H1 (cell line): ENCODE measurements around the gene PTH1R. TPM values are rescaled to one million over a fixed set of nuclear protein-coding genes. Genes with fewer than 3 reads are reported as not detected.

Experiments used
- CTCF ChIA-PET: fragments of 300-600 bp; sonication (Branson Sonifier 250); formaldehyde crosslinking; loops from one replicate; lab custom pipeline; 2021; ENCODE audit not compliant: partially characterized antibody; lab: Charles Lee
- POLR2A ChIA-PET: fragments of 300-600 bp; sonication (Branson Sonifier 250); formaldehyde crosslinking; loops from one replicate; lab custom pipeline; 2021; ENCODE audit warnings: inconsistent platforms; ENCODE audit not compliant: partially characterized antibody; lab: Charles Lee
- DNase-seq, 2 experiments: peaks; one replicate each; pipeline versions ENCODE4 v3.0.0 to v3.0.0-alpha.2; 2010 to 2022; ENCODE audit warnings: low spot score in 2 of 2, low read depth in 1 of 2, mixed read lengths in 1 of 2
- FAIRE-seq: peaks from 2 replicates; lab custom pipeline; 2011; peaks lifted over from hg19 to GRCh38; lab: Jason Lieb, UNC
- H2AFZ ChIP-seq: 2 replicates; pipeline ENCODE4 v1.8.1; 2012; ENCODE audit warnings: low read length, inconsistent platforms
- H2AK5ac ChIP-seq: 2 replicates; pipeline ENCODE4 v1.6.1; 2013; ENCODE audit warnings: low read depth, low read length
- H2BK120ac ChIP-seq: replicated peaks from 2 replicates; pipeline ENCODE3; 2013; ENCODE audit warnings: low read depth, low read length, inconsistent platforms
- H2BK12ac ChIP-seq: 2 replicates; pipeline ENCODE4 v1.6.1; 2013; ENCODE audit warnings: low read depth, low read length
- H2BK15ac ChIP-seq: 2 replicates; pipeline ENCODE4 v1.6.1; 2013; ENCODE audit warnings: low read length
- H2BK20ac ChIP-seq: 2 replicates; pipeline ENCODE4 v1.6.1; 2013; ENCODE audit warnings: low read length
- H2BK5ac ChIP-seq: 2 replicates; pipeline ENCODE4 v1.6.1; 2013; ENCODE audit warnings: low read depth, low read length
- H3K14ac ChIP-seq: 2 replicates; pipeline ENCODE4 v1.6.1; 2013; ENCODE audit warnings: inconsistent platforms; ENCODE audit not compliant: insufficient read length
- H3K18ac ChIP-seq: 2 replicates; pipeline ENCODE4 v1.6.1; 2013; ENCODE audit warnings: low read length; ENCODE audit errors: extremely low read depth
- H3K23ac ChIP-seq: 2 replicates; pipeline ENCODE4 v1.6.1; 2013; ENCODE audit warnings: inconsistent platforms; ENCODE audit not compliant: insufficient read length
- H3K23me2 ChIP-seq: 2 replicates; pipeline ENCODE4 v1.6.1; 2013; ENCODE audit warnings: low read depth, low read length
- H3K27ac ChIP-seq: 2 replicates; pipeline ENCODE4 v1.6.1; 2011; ENCODE audit warnings: low read depth, low read length, inconsistent platforms
- H3K27me3 ChIP-seq, 4 experiments: replicated peaks in 1 of 4; 1 replicate in 1 of 4; 2 replicates in 3 of 4; pipeline versions ENCODE4 v1.6.1 to v1.8.1; 2011 to 2013; ENCODE audit warnings: low read length in 3 of 4, mild to moderate bottlenecking in 3 of 4, inconsistent platforms in 2 of 4, mixed read lengths in 2 of 4, moderate library complexity in 1 of 4; ENCODE audit not compliant: control insufficient read depth in 3 of 4, insufficient read depth in 3 of 4; ENCODE audit errors: extremely low read depth in 1 of 4
- H3K36me3 ChIP-seq, 4 experiments: 2 replicates each; pipeline versions ENCODE4 v1.6.1 to v1.8.1; 2011 to 2013; ENCODE audit warnings: mild to moderate bottlenecking in 4 of 4, low read length in 3 of 4, moderate library complexity in 2 of 4, control low read depth in 1 of 4, inconsistent platforms in 1 of 4; ENCODE audit not compliant: insufficient read depth in 4 of 4, control insufficient read depth in 2 of 4
- H3K4ac ChIP-seq: replicated peaks from 2 replicates; pipeline ENCODE3; 2013; ENCODE audit warnings: low read length, low read depth, mixed read lengths, inconsistent platforms; ENCODE audit not compliant: insufficient read length
- H3K4me1 ChIP-seq, 4 experiments: replicated peaks in 1 of 4; 1 replicate in 1 of 4; 2 replicates in 3 of 4; pipeline versions ENCODE4 v1.6.1 to v1.8.1; 2011 to 2013; ENCODE audit warnings: low read length in 3 of 4, inconsistent platforms in 2 of 4, mixed read lengths in 1 of 4; ENCODE audit not compliant: insufficient read depth in 4 of 4, control insufficient read depth in 3 of 4
- H3K4me2 ChIP-seq, 2 experiments: 2 replicates each; pipeline versions ENCODE4 v1.6.1 to v1.8.1; 2011 to 2013; ENCODE audit warnings: low read depth in 2 of 2, low read length in 2 of 2, control low read depth in 1 of 2, inconsistent platforms in 1 of 2, mild to moderate bottlenecking in 1 of 2; ENCODE audit not compliant: insufficient read depth in 1 of 2
- H3K4me3 ChIP-seq, 4 experiments: fragments of 200-600, 300-600 bp in 1 of 4; sonication (generic), shearing (Covaris generic), sonication (Bioruptor Twin) in 1 of 4; 2 replicates each; pipeline versions ENCODE4 v1.5.1 to v1.8.1; 2011 to 2016; ENCODE audit warnings: low read length in 4 of 4, low read depth in 3 of 4, control low read depth in 2 of 4, inconsistent platforms in 2 of 4, mild to moderate bottlenecking in 2 of 4, mixed read lengths in 1 of 4, moderate library complexity in 1 of 4; ENCODE audit not compliant: insufficient read depth in 2 of 4; ENCODE audit errors: extremely low read depth in 1 of 4
- H3K56ac ChIP-seq: replicated peaks from 2 replicates; pipeline ENCODE3; 2013; ENCODE audit warnings: low read depth, mild to moderate bottlenecking, mixed read lengths, low read length, inconsistent platforms; ENCODE audit not compliant: insufficient read length
- H3K79me1 ChIP-seq: 2 replicates; pipeline ENCODE4 v1.6.1; 2013; ENCODE audit warnings: low read depth, low read length, control low read depth
- H3K79me2 ChIP-seq, 2 experiments: 2 replicates each; pipeline versions ENCODE4 v1.6.1 to v1.8.1; 2012 to 2013; ENCODE audit warnings: low read length in 2 of 2, mild to moderate bottlenecking in 2 of 2, inconsistent platforms in 1 of 2; ENCODE audit not compliant: insufficient read depth in 2 of 2, control insufficient read depth in 1 of 2
- H3K9ac ChIP-seq, 4 experiments: replicated peaks in 1 of 4; 1 replicate in 1 of 4; 2 replicates in 3 of 4; pipeline versions ENCODE4 v1.6.1 to v1.8.1; 2011 to 2013; ENCODE audit warnings: low read depth in 3 of 4, low read length in 3 of 4, control low read depth in 2 of 4, mild to moderate bottlenecking in 2 of 4, moderate library complexity in 2 of 4, inconsistent platforms in 1 of 4; ENCODE audit errors: extremely low read depth in 1 of 4
- H3K9me3 ChIP-seq, 2 experiments: 2 replicates each; pipeline versions ENCODE4 v1.6.1 to v1.8.1; 2012 to 2013; ENCODE audit warnings: mild to moderate bottlenecking in 2 of 2, moderate library complexity in 2 of 2, control low read depth in 1 of 2, inconsistent platforms in 1 of 2, low read depth in 1 of 2, low read length in 1 of 2, mixed read lengths in 1 of 2; ENCODE audit not compliant: insufficient read depth in 2 of 2
- H4K20me1 ChIP-seq, 2 experiments: replicated peaks in 1 of 2; 2 replicates each; pipeline versions ENCODE3 to v1.8.1; 2011 to 2013; ENCODE audit warnings: inconsistent platforms in 2 of 2, low read length in 2 of 2, mild to moderate bottlenecking in 1 of 2; ENCODE audit not compliant: insufficient read depth in 2 of 2, control insufficient read depth in 1 of 2
- H4K5ac ChIP-seq: 2 replicates; pipeline ENCODE4 v1.6.1; 2013; ENCODE audit warnings: low read length, low read depth, mixed read lengths, inconsistent platforms; ENCODE audit not compliant: insufficient read length
- H4K8ac ChIP-seq: 2 replicates; pipeline ENCODE4 v1.8.0; 2013; ENCODE audit warnings: mild to moderate bottlenecking, moderate library complexity, low read length, inconsistent platforms; ENCODE audit not compliant: insufficient read depth; ENCODE audit errors: extremely low read depth
- H4K91ac ChIP-seq: replicated peaks from 2 replicates; pipeline ENCODE3; 2013; ENCODE audit warnings: low read length, mixed read lengths, inconsistent platforms; ENCODE audit not compliant: insufficient read length
- ASH2L ChIP-seq: fragments of 200-600, 300-600 bp; sonication (generic); IDR thresholded peaks from one replicate; pipeline ENCODE4 v1.7.1; 2017; ENCODE audit warnings: low read length
- CEBPB ChIP-seq: IDR thresholded peaks from 2 replicates; pipeline ENCODE4 v1.6.1; 2012; ENCODE audit warnings: low read depth, low read length
- EP300 ChIP-seq, 2 experiments: IDR thresholded peaks; 1 replicate in 1 of 2; 2 replicates in 1 of 2; pipeline ENCODE4 v1.6.1; 2011 to 2012; ENCODE audit warnings: low read depth in 2 of 2, low read length in 2 of 2, mild to moderate bottlenecking in 2 of 2, borderline replicate concordance in 1 of 2, inconsistent platforms in 1 of 2, moderate library complexity in 1 of 2
- GABPA ChIP-seq: IDR thresholded peaks from 2 replicates; pipeline ENCODE4 v1.6.1; 2011; ENCODE audit warnings: mild to moderate bottlenecking, low read length, moderate library complexity, borderline replicate concordance; ENCODE audit not compliant: insufficient read depth
- KDM4A ChIP-seq: IDR thresholded peaks from one replicate; pipeline ENCODE4 v1.7.1; 2012; ENCODE audit warnings: low read depth, mild to moderate bottlenecking, moderate library complexity, low read length, inconsistent platforms; ENCODE audit not compliant: severe bottlenecking
- NANOG ChIP-seq: IDR thresholded peaks from 2 replicates; pipeline ENCODE4 v1.6.1; 2011; ENCODE audit warnings: low read length, low read depth, mild to moderate bottlenecking, inconsistent platforms; ENCODE audit not compliant: insufficient read depth, poor library complexity, severe bottlenecking
- RFX5 ChIP-seq: IDR thresholded peaks from 2 replicates; pipeline ENCODE4 v1.6.1; 2011; ENCODE audit warnings: low read depth, low read length, improper control_type of control experiment, borderline replicate concordance
- SAP30 ChIP-seq: fragments of 300-600 bp; sonication (generic); IDR thresholded peaks from 2 replicates; pipeline ENCODE4 v1.7.1; 2012; ENCODE audit warnings: low read length, moderate library complexity, mild to moderate bottlenecking, inconsistent platforms; ENCODE audit not compliant: insufficient read depth, insufficient replicate concordance
- SRF ChIP-seq: IDR thresholded peaks from 2 replicates; pipeline ENCODE4 v1.6.1; 2011; ENCODE audit warnings: mild to moderate bottlenecking, low read depth, low read length, moderate library complexity
- TEAD4 ChIP-seq: IDR thresholded peaks from 2 replicates; pipeline ENCODE4 v1.6.1; 2012; ENCODE audit warnings: low read depth, low read length, inconsistent platforms, mixed read lengths
- WGBS, 2 experiments: shearing (Covaris generic) in 1 of 2; methylation state at CpG; one replicate each; pipeline versions ENCODE4 v1.1.6 to v1.1.7; 2013 to 2015; ENCODE audit warnings: low lambda C conversion rate in 2 of 2, mixed read lengths in 2 of 2, inconsistent platforms in 1 of 2, low coverage in 1 of 2, missing lambda C conversion rate in 1 of 2; ENCODE audit not compliant: insufficient replicate concordance in 2 of 2, insufficient coverage in 1 of 2, insufficient read length in 1 of 2; ENCODE audit errors: extremely low coverage in 1 of 2, missing lambda C conversion rate in 1 of 2; 5-methylcytosine and 5-hydroxymethylcytosine counted together
- polyA plus RNA-seq, 7 experiments: library from polyadenylated mRNA; depleted of rRNA in 3 of 7; stranded (reverse) in 5 of 7; unstranded in 2 of 7; fragments of >200 nt in 5 of 7; fragments of 200-250 nt in 2 of 7; gene quantifications; 1 replicate in 5 of 7; 2 replicates in 1 of 7; 4 replicates in 1 of 7; pipeline versions ENCODE4 v1.2.1 to v1.2.3, GENCODE V29; 2011 to 2013; ENCODE audit warnings: missing spikeins in 2 of 7, mixed read lengths in 2 of 7
- total RNA-seq: library from RNA; stranded (reverse); fragmentation: NEBNext Ultra II Directional; extraction: Animal tissue kit (Norgen Biotek cat#: 25700); gene quantifications from 2 replicates; pipeline ENCODE4 v1.2.1, GENCODE V29; 2021
- TF ChIP-seq, protein P1 (sequence below): IDR thresholded peaks from 2 replicates; pipeline ENCODE4 v1.6.1; 2012; ENCODE audit warnings: inconsistent platforms
- TF ChIP-seq, protein P2 (sequence below): IDR thresholded peaks from 2 replicates; pipeline ENCODE4 v1.6.1; 2011; ENCODE audit warnings: low read length, improper control_type of control experiment

PTH1R gene
- total and polyA plus RNA-seq, 2 of the 8 experiments (the other 6 are each of a cell fraction or from before 2014, with no cell fraction given) = 0.57 to 1.5 TPM

DNA sequence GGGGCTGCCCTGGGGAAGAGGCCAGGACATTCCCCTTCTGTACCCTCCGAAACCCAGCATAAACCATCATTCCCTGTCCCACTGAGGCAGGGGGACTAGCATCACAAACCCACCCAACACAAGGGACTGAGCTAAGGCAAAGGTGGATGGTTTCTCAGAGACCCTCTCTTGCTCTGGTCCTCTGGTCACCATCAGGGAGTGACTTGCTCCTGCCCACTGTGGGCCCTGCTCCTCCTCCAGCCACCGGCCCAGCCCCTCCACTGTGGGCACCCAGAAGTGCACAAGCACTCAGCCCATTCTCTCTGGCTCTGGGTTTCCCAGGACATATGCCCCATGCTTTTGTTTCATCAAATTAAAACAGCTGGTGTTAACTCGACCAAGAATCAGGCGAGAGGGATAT is 44.9 kb downstream of the PTH1R start:
- H3K9me3 ChIP-seq = peaks cover 3 to 4% of the 10 kb centered on the region in 2 experiments; a peak in 2 of 4 replicates
- no peak overlapping the region for H2BK5ac ChIP-seq
- H4K8ac ChIP-seq = no peak overlapping the region
- no peaks in the 10 kb centered on the region for H3K27me3 ChIP-seq
- H2AK5ac ChIP-seq = no peak overlapping the region
- no peak overlapping the region for H3K56ac ChIP-seq
- no peak overlapping the region for H3K4me3 ChIP-seq
- H2AFZ ChIP-seq = no peak overlapping the region
- no peak overlapping the region for H4K91ac ChIP-seq
- H3K4me1 ChIP-seq = no peaks in the 10 kb centered on the region
- H3K4me2 ChIP-seq = no peak overlapping the region
- H3K79me1 ChIP-seq = peaks cover 5% of the 10 kb centered on the region; the same call in 1 of the 2 replicates
- no peaks in the 10 kb centered on the region for H3K23me2 ChIP-seq
- H3K27ac ChIP-seq = no peak overlapping the region
- WGBS, 2 experiments = 83% methylated on average over 4 of the region's 4 CpGs; no CpG with 5 or more reads in 1 of the 2 experiments
- H3K9ac ChIP-seq = no peak overlapping the region
- no peak overlapping the region for H2BK20ac ChIP-seq
- CTCF ChIA-PET = interaction anchor here (1.1 to 9.9 kb wide), 16 partner anchors 8 to 410 kb away, joined by 3 to 104 read pairs (median 12); no protein-coding TSS in a partner anchor
- POLR2A ChIA-PET = interaction anchor here (1.1 to 1.7 kb wide), 2 partner anchors 9 to 54 kb away, joined by 4 to 8 read pairs; partner anchors contain the start of gene CCDC12
- H4K20me1 ChIP-seq = peaks cover 4 to 6% of the 10 kb centered on the region in 2 experiments
- no peak overlapping the region for H4K5ac ChIP-seq
- no peak overlapping the region for H3K14ac ChIP-seq
- no peaks in the 10 kb centered on the region for H3K79me2 ChIP-seq
- no peak overlapping the region for H2BK12ac ChIP-seq
- FAIRE-seq (no peak), DNase-seq (no peak)
- H3K4ac ChIP-seq = no peak overlapping the region
- no peak overlapping the region for H3K23ac ChIP-seq
- no peak overlapping the region for H2BK120ac ChIP-seq
- H2BK15ac ChIP-seq = no peak overlapping the region
- H3K18ac ChIP-seq = no peak overlapping the region
- peaks cover 26 to 58% (median 42%) of the 10 kb centered on the region in 4 experiments for H3K36me3 ChIP-seq
- TF ChIP-seq RFX5 (no peak), SAP30 (no peak), SRF (no peak), TEAD4 (no peak), GABPA (no peak), CEBPB (no peak), ASH2L (no peak), NANOG (no peak), EP300 (IDR thresholded peaks at IDR 0.05; ENCODE audit: borderline replicate concordance in 1 of 2, low read depth in 2 of 2, low read length in 2 of 2) (no peak), KDM4A (no peak)
- TF ChIP-seq, protein P1, sequence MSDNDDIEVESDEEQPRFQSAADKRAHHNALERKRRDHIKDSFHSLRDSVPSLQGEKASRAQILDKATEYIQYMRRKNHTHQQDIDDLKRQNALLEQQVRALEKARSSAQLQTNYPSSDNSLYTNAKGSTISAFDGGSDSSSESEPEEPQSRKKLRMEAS = no peak
- TF ChIP-seq, protein P2, sequence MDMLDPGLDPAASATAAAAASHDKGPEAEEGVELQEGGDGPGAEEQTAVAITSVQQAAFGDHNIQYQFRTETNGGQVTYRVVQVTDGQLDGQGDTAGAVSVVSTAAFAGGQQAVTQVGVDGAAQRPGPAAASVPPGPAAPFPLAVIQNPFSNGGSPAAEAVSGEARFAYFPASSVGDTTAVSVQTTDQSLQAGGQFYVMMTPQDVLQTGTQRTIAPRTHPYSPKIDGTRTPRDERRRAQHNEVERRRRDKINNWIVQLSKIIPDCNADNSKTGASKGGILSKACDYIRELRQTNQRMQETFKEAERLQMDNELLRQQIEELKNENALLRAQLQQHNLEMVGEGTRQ = no peak
